ENCODE measurements around the gene CDKAL1. TPM values are rescaled to one million over a fixed set of nuclear protein-coding genes. Genes with fewer than 3 reads are reported as not detected.

CDKAL1 gene
- total and polyA plus RNA-seq, 9 of the 15 experiments (the other 6 are each of a cell fraction or from before 2014, with no cell fraction given) = 11.2 to 36.3 (median 20.1) TPM

DNA sequence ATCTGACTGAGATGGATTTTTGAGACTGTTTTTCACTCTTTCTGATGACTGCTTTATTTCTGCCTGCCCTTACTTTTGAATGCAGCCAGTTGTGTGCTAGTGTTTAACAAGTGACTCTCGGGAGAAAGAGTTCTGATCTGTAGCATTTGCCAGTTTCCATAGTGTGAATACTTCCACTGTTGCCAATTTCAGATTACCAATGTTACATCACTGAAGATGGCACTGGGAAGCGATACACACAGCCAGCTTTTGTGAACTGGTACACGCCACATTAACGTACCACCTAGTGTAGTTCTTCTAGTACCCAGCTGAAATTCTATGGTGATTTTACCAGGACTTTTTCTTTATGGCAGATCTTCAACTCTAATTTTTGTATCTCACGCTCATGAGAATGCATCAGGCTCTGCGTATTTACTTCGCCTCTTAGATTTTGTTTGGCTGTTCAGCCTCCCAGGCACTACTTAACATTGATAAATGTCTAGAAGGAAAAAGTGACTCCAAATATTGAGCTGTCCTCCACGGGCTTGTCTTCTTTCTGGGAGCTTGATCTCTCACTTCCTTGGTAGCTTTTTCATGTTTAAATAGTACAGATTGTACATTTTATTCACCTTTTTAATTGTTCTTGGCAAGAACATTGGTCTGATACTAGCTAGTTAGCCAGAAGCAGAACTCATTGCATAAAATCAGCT, 537.7 kb downstream of the CDKAL1 start:
- in situ Hi-C loops (cut with MboI) = no loop called here
- ChIA-PET POLR2A (interaction anchor here (0.6 kb wide), 1 partner anchor 10 kb away, joined by 3 read pairs; no protein-coding TSS in a partner anchor), CTCF (ENCODE audit: low intra/inter-chr PET ratio) (interaction anchor here (0.6 kb wide), 1 partner anchor 709 kb away, joined by 3 read pairs; no protein-coding TSS in a partner anchor)
- Histone ChIP-seq H2AFZ (ENCODE audit: low read depth, low read length) (no peak overlapping the region), H3K27me3 (ENCODE audit: control insufficient read depth in 2 of 2, insufficient read depth in 2 of 2, low read length in 2 of 2) (no peaks in the 10 kb centered on the region), H4K20me1 (replicated peaks; ENCODE audit: control insufficient read depth, insufficient read depth, low read length) (no peaks in the 10 kb centered on the region), H3K9me3 (replicated peaks; ENCODE audit: control insufficient read depth, insufficient read depth, low read depth, low read length) (no peaks in the 10 kb centered on the region), H3K4me1 (replicated peaks in 1 of 2; ENCODE audit: control insufficient read depth in 2 of 2, insufficient read depth in 2 of 2, low read length in 2 of 2) (0 out of 5 replicates have a peak, but pooled peaks cover 0 to 6% of the 10 kb centered on the region in 2 experiments), H3K4me2 (ENCODE audit: insufficient read depth, low read length) (no peak overlapping the region), H3K9me1 (ENCODE audit: control insufficient read depth, insufficient read depth, low read length) (no peaks in the 10 kb centered on the region), H3K79me2 (ENCODE audit: control insufficient read depth, insufficient read depth, low read length) (no peaks in the 10 kb centered on the region), H3K4me3 (no peak overlapping the region), H3K36me3 (ENCODE audit: control insufficient read depth, insufficient read depth, low read length) (no peaks in the 10 kb centered on the region), H3K27ac (ENCODE audit: extremely low read depth, low read depth, low read length) (no peak overlapping the region), H3K9ac (ENCODE audit: insufficient read depth in 1 of 2, low read depth in 2 of 2, low read length in 2 of 2) (no peak overlapping the region)
- WGBS (ENCODE audit: insufficient coverage, low coverage, missing lambda C conversion rate) = 80% methylated on average over 8 of the region's 8 CpGs
- DNase-seq (ENCODE audit: extremely low read depth in 1 of 4, low spot score in 3 of 4) (no peak), ATAC-seq (no peak), FAIRE-seq (no peak)
- intact Hi-C loops (cut with micrococcal nuclease) = no loop called here
- TF ChIP-seq ZNF3 (CRISPR knock-in tag; IDR thresholded peaks at IDR 0.05) (no peak), JUN (IDR thresholded peaks at IDR 0.05; ENCODE audit: borderline replicate concordance, low read depth, low read length) (no peak), JUN (CRISPR knock-in tag; IDR thresholded peaks at IDR 0.05; ENCODE audit: borderline replicate concordance) (no peak), PHB2 (IDR thresholded peaks at IDR 0.05; ENCODE audit: low read depth) (no peak), RBM25 (IDR thresholded peaks at IDR 0.05; ENCODE audit: low read depth, low read length, severe bottlenecking) (no peak), MNT (conservative IDR thresholded peaks at IDR 0.05) (no peak), SRSF1 (IDR thresholded peaks at IDR 0.05; ENCODE audit: low read depth, low read length) (no peak), ZNF449 (CRISPR knock-in tag; IDR thresholded peaks at IDR 0.05) (no peak), PKNOX1 (IDR thresholded peaks at IDR 0.05) (no peak), POLR2H (tag; IDR thresholded peaks at IDR 0.05; ENCODE audit: low read depth) (no peak), NRF1 (conservative IDR thresholded peaks at IDR 0.05 in 1 of 2, IDR thresholded peaks at IDR 0.05 in 1 of 2) (no peak), MED1 (CRISPR knock-in tag; IDR thresholded peaks at IDR 0.05; ENCODE audit: borderline replicate concordance) (no peak)
- TF ChIP-seq, protein P1, sequence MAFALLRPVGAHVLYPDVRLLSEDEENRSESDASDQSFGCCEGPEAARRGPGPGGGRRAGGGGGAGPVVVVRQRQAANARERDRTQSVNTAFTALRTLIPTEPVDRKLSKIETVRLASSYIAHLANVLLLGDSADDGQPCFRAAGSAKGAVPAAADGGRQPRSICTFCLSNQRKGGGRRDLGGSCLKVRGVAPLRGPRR (CRISPR knock-in tag; IDR thresholded peaks at IDR 0.05) = no peak
- BruUV-seq (replicated peaks) = no TSS peak

Data from K562 (cell line).